ENCODE measurements around the gene OR6N2.

OR6N2 gene, protein sequence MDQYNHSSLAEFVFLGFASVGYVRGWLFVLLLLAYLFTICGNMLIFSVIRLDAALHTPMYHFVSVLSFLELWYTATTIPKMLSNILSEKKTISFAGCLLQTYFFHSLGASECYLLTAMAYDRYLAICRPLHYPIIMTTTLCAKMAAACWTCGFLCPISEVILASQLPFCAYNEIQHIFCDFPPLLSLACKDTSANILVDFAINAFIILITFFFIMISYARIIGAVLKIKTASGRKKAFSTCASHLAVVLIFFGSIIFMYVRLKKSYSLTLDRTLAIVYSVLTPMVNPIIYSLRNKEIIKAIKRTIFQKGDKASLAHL

DNA sequence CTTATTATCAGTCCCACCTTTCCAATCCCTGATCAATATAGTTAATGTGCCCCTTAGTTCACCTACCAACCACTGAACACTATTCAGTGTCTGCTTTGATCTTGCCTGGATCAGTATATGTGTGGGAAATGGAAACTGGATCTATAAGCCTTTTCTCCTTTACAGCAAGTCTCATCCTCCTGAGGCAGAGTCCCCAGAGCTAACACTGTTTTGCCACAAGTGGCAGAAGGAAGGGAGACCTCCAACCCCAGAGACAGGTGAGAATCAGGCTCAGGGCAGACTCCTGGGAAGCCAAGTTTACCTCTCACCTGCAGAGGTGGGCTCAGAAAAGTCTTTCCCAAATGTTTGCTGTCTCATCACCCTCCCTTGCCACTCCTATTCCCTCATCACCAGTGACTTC is at the start of gene OR6N2:
Gene OR6N2, minus strand, starts transcription at position 101 of the 400 bp plus-strand sequence. CDS start 3,569 bp downstream, outside the sequence.
- DNase-seq, result no peak

DNA sequence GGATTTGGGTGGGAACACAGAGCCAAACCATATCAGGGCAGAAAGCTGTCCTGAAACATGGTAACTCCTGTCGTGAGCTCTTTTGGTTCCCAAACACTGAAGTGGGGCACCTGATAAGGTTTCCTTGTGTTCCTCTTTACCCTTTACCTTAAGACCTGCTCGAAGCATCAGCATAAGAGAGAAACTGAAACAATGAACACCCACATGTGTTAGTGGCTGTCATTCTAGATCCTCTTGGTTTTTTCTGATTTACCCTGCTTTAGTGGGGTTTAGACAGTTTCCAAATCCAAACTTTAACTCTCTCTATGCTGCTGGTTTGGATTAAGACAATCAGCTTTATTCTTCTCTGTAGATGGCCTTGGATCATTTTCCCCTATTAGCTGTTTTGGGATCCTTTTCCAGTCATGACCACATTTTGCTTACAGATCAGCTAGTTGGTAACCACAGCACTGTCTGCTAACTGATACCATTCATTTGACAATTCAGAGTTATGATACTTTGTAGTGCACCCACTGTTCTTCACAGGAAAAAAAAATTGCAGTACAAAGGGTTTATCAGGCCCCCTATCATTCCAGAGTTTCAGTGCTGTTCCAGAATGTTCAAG is 49.2 kb upstream of the OR6N2 start:
- DNase-seq, result no peak

DNA sequence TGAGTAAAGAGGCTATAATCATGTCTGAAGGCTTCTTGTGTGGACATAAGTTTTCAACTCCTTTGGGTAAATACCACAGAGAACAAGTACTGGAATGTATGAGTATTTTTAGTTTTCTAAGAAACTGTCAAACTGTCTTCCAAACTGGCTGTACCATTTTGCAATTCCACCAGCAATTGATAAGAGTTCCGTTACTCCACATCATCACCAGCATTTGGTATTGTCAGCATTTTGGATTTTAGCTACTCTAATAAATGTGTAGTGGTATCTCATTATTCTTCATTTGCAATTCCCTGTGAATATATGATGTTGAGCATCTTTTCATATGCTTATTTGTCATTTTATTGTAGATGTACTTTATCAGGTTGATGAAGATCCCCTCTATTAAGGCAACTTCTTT is 40.7 kb upstream of the OR6N2 start:
- no peak for DNase-seq

DNA sequence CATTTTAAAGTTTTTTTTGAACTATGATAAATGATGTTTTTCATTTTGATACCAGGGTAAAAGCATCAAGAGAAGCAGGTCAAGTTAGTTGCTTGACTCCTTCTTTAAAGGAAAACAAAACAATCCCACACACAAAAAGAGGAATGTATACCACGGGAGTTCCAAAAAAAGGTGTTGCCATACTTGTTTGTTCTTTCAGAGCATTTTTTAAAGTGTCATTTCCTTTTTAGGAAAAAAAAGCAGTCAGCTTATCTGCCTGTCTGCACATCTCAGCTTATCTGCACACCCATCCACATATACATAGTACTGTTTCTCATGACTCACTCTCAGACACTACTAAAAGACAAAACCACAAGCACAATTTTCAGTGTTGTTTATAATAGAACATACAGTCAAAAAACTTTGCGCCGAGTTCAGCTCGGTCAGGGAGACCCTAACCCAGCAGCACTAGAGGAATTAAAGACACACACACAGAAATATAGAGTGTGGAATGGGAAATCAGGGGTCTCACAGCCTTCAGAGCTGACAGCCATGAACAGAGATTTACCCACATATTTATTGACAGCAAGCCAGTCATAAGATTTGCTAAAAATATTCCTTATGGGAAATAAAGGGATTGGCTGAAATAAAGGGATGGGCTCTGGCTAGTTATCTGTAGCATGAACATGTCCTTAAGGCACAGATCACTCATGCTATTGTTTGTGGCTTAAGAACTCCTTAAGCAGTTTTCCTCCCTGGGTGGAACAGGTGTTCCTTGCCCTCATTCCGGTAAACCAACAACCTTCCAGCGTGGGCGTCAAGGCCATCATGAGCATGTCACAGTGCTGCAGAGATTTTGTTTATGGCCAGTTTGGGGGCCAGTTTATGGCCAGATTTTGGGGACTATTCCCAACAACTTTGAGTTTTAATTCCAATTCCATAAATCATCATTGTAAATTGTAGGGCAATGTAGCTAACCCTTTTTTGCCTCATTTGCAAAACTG is 38.7 kb upstream of the OR6N2 start:
- DNase-seq, result no peak

DNA sequence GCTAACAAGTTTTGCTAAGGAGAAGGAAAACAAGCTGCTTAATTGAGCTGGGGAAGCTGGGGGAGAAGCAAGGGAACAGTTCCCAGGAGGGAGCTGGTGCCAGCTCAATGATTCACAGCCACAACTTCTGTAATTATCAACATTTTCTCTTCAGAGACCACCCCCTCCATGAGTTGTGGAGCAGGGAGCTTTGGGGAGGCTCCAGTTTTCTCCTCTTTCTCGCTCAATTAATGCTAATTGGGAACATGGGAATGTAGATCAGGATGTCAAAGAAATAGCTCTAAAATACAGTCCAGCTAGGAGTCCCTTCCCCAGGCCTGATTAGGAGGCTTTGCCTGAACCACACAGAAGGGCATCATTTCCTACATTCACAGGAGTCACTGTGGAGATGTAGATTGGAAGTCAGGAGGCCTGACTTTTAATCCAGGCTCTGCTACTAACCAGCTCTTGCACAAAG is 38.0 kb upstream of the OR6N2 start:
- no peak for DNase-seq

DNA sequence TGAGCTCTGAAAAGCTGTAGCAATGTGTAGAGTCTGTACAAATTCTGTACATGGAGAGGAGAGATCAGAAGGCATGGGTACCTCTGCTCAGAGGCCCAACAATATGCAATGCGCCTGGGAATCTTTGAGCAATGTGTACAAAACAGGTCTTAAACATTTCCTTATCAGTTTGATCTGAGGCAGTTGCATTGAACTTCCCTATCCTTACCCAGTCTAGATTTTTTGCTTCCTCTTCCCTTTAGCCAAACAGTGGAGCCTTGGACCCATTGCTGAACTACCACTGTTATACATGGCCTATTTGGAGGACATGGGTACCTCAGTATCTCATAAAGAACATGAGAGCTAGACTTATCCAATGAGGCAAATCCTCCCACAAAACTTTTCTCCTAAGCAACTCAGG is 37.6 kb upstream of the OR6N2 start:
- no peak for DNase-seq

DNA sequence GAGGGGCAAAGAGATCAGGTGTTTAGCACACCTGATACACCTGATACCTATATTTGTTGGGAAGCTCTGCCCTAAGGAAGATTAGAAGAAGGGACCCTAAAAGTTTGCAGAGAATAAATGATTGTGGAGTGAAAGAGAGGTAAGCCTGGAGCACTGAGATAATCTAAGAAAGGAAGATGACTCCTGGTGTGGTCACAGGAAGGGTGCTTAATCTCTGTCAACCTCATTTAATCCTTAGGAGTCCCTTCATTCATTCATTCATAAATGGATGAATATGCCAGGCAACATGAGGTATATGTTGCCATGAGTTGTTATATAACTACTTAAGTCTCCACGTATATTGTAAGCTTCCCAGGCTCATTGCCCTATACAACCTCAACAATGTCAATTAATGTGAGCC is 34.0 kb upstream of the OR6N2 start:
- no peak for DNase-seq

DNA sequence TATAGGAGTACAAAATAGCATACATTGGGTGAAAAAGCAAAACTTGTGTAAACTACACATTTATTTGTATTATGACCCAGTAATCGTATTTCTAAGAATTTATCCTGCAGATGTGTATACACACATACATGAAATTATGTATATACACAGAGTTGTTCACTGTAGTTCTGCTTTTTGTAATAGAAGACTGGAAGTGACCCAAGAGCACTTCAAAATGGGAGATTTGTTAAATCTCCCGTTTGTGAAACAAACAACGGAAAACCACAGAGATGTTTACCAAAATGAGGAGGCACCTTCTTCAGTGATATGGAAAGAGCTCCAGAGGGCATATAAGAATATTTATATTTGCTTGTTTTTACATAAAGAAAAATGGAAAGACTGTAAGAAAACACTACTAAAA is 32.2 kb upstream of the OR6N2 start:
- no peak for DNase-seq

DNA sequence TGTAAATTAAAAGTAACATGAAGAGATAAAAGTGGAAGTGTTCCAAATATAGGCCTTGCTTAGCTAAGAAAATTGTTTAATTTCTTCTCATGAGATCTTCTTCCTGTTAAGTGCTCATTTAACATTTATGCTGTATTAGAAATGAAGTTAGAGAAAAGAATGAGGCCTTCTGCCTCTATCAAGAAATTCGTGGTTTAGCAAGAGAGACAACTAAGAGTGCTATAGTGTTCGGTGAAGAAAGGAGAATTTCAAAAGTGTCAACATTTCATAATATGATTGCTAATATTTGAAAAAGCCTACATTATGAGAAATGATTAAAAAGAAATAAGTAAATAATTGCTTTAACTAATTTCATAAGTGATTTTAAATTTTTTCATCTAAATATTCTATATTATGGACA is 31.3 kb upstream of the OR6N2 start:
- DNase-seq, result no peak

DNA sequence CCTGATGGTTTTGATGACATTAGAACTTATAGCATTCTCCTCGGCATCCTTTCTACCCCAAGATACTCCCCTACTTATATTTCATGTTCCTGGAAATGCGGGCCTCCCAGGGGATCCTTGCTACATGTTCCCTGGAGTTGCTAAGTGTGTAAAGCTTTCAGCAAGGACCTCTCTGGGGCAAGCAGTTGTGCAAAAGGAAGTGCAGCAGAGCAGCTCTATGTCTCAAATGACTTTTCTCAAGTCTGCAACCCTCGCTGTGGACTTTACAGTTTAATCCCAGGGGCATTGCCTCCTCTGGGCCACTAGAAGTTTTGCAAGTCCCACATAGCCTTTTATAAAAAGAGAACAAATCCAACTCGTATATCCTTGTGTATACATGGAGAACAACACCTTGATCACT is 29.3 kb upstream of the OR6N2 start:
- no peak for DNase-seq

DNA sequence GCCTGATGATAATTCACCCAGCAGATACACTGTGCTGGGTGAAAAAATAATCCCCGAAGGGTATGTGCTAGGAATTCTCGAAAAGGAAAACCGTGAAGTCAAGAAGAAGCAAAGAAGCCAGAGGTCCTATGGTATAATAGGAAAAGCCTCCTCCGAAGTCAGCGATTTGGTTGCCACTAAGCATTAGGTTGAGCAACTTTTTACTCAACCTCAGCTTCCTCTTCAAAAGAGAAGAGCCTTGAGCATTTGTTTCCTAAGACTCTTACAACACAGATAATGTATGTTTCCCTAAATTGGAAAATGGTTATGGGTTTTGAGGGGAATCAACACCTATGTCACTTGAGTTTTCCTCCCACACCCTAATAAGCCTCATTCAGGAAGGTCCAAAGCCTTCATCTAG is 28.9 kb upstream of the OR6N2 start:
- DNase-seq, result no peak

DNA sequence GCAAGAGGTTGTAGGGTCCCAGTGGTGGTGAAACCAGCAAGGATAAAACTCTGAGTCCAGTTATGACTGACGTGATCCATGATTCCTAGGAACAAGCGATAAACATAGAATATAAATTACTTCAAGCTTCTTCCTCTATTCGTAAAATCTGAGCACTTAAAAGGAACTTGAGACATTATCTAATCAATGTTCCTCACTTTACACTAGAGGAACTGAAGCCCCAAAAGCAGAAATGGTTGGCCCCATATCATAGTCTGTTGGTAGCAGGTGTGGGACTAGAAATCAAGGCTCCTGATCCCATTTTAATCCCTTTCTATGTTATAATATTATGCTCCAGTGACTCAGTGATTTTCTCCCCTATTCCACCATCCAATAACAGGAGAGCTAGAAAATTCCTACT is 28.3 kb upstream of the OR6N2 start:
- no peak for DNase-seq

DNA sequence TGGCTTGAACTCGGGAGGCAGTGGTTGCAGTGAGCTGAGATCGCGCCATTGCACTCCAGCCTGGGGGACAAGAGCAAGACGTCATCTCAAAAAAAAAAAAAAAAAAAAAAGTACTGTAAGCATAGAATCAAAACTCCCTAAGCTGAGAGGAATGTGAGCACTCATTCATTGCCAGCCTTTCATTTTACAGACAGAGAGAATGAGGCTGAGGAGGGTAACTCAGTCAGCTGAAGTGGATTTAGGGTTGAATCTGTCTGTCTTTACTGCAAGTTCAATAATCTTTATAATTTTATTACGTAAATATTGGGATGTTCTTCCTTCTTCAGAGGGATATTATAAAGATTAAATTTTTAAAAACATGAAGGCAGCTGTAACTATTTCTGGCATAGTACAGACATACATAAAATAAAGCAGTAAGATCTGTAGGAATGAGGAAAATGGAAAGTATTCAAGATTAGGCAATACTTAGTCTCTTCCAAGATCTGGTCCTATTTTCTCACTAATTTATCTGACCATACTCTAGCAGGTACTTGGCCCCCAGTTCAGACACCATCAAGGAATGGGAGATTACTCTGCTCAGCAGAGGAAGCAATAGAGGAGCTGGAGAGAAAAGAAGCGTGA is 26.0 kb upstream of the OR6N2 start:
- DNase-seq, result no peak

DNA sequence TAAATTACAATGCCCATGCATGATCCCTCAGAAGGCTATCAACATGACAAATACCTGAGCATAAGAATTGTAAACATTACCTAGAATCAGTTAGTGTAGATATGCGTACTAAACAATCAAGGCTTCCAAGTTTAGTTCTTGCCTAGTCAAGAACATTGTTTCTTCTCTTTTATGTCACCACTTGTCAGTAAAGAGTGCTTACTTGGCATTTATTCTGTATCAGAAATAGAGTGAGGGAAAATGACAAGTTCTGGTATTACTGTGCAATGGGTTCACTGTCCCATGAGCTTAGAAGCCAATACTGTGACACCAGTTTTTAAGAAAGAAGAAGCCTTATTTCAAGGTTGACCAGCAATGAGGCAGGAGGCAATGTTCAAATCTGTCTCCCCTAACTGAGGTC is 22.7 kb upstream of the OR6N2 start:
- no peak for DNase-seq

DNA sequence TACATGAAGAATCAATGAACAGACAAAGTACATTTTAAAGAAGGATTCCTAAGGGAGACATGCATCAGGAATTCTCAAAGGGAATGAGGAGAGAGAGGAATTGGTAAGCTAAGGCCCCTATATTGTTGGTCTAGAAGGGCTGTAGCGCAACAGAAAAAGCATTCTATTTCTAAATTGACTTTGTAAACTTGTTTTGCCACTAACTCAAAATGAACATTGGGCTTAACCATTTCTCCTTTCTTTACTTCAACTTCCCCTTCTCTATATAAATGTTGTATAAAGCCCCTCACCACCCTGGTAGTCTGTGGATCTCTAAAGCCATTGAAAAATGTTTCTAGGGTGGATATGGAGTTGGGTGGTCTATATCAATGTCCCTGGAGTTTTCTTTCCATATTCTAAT is 20.4 kb upstream of the OR6N2 start:
- no peak for DNase-seq

DNA sequence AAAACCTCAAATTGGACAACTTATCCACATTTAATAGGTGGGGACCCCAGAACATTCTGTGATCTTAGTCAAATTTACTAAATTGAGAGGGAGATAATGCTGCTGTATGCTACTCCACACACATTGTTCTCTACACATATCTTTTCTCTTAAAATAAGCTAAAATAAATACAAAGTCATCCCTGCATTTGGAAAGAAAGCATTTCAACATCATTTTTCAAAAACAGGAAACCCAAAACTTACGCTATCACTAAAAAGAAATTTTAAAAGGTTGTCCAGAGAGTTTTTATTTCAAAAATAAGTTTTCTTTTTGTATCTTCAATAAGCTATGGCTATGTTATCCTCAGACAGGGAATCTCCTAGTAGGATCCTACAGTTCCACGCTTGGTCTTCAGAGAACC is 19.5 kb upstream of the OR6N2 start:
- no peak for DNase-seq

DNA sequence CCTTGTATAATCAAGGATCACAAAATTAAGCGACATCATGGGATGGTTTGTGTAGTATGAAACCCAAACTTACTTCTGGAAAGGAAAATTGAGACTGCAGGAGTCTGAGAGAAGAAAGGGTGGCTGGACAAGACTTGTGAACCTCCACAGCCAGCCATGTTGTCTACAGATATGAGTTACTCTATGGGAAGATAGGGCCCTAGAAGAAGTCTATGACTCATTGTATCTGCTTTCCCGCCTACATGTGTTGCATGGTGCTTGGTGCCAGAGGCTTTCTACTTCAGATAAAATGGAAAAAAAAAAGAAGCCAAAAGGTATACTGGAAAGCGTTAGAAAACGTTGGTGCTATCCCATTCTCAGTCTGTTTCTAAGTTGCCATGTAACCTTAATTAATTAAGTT is 18.7 kb upstream of the OR6N2 start:
- DNase-seq, result no peak

DNA sequence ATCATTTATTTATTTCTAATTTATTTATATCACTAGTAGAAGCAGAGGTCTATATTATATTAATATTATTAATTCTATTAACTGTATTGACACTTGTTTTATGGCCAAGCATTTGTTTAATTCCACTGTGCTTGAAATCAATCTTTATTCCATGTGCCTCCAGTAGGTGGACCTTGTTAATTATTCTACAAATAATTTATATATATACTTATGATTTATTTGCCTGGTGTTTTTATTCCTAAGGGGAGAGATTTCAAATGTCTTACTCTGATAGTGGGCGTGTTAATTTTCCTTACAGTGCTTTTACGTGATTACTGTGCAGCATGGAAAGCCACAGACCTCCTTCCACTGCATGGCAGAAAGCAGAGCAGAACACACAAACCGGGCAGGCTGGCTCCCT is 17.5 kb upstream of the OR6N2 start:
- DNase-seq, result no peak

DNA sequence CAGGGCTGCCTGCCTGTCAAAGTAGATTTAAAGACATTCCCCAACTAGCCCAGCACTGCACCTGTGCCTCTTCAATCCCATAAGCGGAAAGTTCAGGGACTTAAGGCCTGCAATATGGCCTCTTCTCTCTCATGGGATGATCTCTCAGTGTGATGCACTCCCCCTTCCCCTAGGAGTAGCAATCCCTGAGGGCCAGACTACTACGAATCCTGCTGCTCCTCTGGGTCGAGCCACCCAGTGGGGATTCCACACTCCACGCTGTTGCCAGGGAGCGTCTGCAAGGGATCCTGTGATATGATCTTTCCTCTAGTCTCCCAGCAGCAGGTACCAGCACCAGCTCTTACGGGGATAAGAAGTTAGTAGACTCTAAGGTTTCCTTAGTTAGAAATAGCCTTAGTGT is 13.2 kb upstream of the OR6N2 start:
- DNase-seq, result no peak

DNA sequence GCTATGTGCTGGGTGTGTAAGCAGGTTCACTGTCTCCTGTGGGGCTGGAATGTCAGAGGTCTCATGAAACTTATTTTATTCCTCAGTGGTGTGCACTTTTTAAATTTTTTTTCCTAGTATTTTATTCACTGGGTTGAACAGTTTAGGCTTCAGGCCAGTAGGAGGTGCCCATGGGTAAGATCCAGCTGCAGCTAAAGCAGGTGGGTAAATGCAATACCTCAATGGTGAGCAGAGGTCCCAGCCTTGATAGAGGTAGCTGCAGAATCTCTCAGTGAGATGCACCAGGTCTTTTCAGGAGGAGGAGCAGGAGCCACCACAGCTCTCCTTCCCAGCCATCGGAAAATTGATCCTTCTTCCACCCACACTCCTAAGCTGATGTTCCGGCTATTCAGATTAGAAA is 12.6 kb upstream of the OR6N2 start:
- no peak for DNase-seq

DNA sequence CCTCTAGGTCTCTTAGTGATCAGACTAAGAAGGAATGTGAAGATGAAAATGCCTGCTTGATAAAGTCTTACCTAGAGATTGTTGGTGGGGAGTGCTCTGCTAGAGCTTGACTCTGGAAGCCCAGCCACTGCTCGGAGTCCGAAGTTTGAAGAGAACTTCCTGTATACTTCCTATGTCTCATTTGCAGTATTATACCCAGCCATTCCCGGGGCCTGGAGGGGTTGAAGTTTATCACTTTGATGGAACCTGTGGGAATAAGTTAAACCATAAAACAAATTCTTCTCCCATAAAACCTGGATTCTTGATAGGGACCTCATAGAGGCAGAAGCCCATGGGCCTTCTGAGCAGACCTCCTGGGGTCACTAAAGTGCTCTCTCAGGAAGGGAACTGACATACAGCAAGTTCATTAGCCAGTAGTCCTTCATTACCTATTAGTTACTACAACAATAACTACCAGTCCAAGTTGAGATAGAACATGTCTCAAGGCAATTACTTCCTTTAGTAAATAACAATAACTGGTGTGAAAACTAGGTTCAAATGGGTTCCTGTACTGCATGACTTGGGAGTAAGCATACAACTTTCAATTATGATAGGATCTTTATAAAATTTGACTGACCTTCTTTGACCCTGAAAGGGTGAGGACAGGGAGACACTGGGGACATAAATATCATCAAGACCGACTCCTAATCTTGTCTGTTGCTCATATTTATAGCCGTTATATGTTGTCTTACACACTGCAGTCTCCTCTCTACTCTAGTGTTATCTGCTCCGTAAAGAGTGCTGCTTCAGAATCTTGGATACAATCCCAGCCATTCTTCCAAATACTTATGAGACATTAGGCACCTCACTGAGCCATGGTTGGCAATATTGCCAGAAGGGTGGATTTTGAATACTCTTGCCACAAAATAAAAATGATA is 8.8 kb downstream of the OR6N2 start, which contains the start of gene OR6N1:
Gene OR6N1, minus strand, starts transcription at position 246 of the 917 bp plus-strand sequence. CDS start 5,513 bp downstream, outside the sequence.
- DNase-seq, result no peak

DNA sequence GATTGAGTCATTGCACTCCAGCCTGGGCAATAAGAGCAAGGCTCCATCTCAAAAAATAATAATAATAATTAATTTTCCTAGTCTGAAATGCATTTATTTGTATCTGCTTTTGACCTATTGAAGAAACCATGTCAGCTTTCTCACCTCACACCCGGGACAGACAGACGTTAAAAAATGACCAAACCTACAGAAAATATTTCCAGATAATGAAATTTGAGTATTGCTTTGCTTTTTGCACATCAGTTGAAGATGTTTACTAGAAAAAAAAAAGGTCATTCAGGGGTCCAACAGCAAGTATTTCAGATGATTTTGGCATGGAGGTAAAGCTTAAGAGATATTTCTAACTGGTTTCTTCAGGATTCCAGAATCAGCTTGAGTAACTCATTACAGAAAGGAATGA is 26.6 kb downstream of the OR6N2 start, which contains the start of gene OR6K6:
Gene OR6K6, plus strand, starts transcription at position 301 of the 400 bp plus-strand sequence. CDS start 168 bp downstream, outside the sequence.
- DNase-seq, result no peak
